ENCODE data around the gene DACT2.
"Not testable (repeated sequence)": the region's sequence is repeated elsewhere in the genome, so short reads cannot be mapped to it uniquely, and the experiment has no call there.

Gene DACT2

GRCh38 chr6:168326294-168327261 lies 7.0 kb upstream of the DACT2 start:
- no peak for DNase-seq (ENCODE audit: low read depth, low spot score)

- DNase-seq (ENCODE audit: low read depth, low spot score) = no peak
These were observed 3.4 kb upstream of the DACT2 start for GRCh38 chr6:168322966-168323365.

GRCh38 chr6:168320634-168321033 lies 1.1 kb upstream of the DACT2 start:
- DNase-seq (ENCODE audit: low read depth, low spot score) = no peak

GRCh38 chr6:168318579-168319278 lies 848 bp downstream of the DACT2 start:
- no peak for DNase-seq (ENCODE audit: low read depth, low spot score)

- no peak for DNase-seq (ENCODE audit: low read depth, low spot score)
These were observed 1.5 kb downstream of the DACT2 start for GRCh38 chr6:168318090-168318489.

- DNase-seq (ENCODE audit: low read depth, low spot score) = no peak
These were observed 4.0 kb downstream of the DACT2 start for GRCh38 chr6:168315596-168315995.

GRCh38 chr6:168314948-168315347 lies 4.6 kb downstream of the DACT2 start:
- no peak for DNase-seq (ENCODE audit: low read depth, low spot score)

GRCh38 chr6:168314021-168314420 lies 5.6 kb downstream of the DACT2 start:
- no peak for DNase-seq (ENCODE audit: low read depth, low spot score)

- DNase-seq (ENCODE audit: low read depth, low spot score) = no peak
These were observed 6.1 kb downstream of the DACT2 start for GRCh38 chr6:168313431-168314011.

- not testable (repeated sequence) for DNase-seq (ENCODE audit: low read depth, low spot score)
These were observed 7.5 kb downstream of the DACT2 start for GRCh38 chr6:168312125-168312507.

- no peak for DNase-seq (ENCODE audit: low read depth, low spot score)
These were observed 8.0 kb downstream of the DACT2 start for GRCh38 chr6:168311410-168312124.

- DNase-seq (ENCODE audit: low read depth, low spot score) = no peak
These were observed 8.6 kb downstream of the DACT2 start for GRCh38 chr6:168310945-168311344.

GRCh38 chr6:168310403-168310802 lies 9.2 kb downstream of the DACT2 start:
- no peak for DNase-seq (ENCODE audit: low read depth, low spot score)

- no peak for DNase-seq (ENCODE audit: low read depth, low spot score)
These were observed 9.6 kb downstream of the DACT2 start for GRCh38 chr6:168309997-168310396.

GRCh38 chr6:168309183-168309582 lies 10.4 kb downstream of the DACT2 start:
- DNase-seq (ENCODE audit: low read depth, low spot score) = no peak

GRCh38 chr6:168308390-168309144 lies 11.0 kb downstream of the DACT2 start:
- no peak for DNase-seq (ENCODE audit: low read depth, low spot score)

- DNase-seq (ENCODE audit: low read depth, low spot score) = no peak
These were observed 11.9 kb downstream of the DACT2 start for GRCh38 chr6:168307695-168308021.

GRCh38 chr6:168307015-168307694 lies 12.4 kb downstream of the DACT2 start:
- no peak for DNase-seq (ENCODE audit: low read depth, low spot score)

- no peak for DNase-seq (ENCODE audit: low read depth, low spot score)
These were observed 13.7 kb downstream of the DACT2 start for GRCh38 chr6:168305863-168306262.

- no peak for DNase-seq (ENCODE audit: low read depth, low spot score)
These were observed 14.4 kb downstream of the DACT2 start for GRCh38 chr6:168305096-168305749.

Data from activated CD4-positive, CD25-positive, alpha-beta regulatory T cell treated with anti-CD3 and anti-CD28 coated beads, Interleukin-2, amount 50 U/mL, for 16 hours (primary cell).